CD4-positive, alpha-beta memory T cell (primary cell): ENCODE results near the gene ADIPOR2. TPM values are rescaled to one million over a fixed set of nuclear protein-coding genes. Genes with fewer than 3 reads are reported as not detected.
A peak's percentile ranks its signal among the peaks of the same experiment; 100 is the strongest.

Experiments used
- CTCF ChIA-PET: fragments of 350-600 bp; sonication (Branson Sonifier 250); formaldehyde crosslinking; loops from one replicate; lab custom pipeline; 2021; ENCODE audit warnings: inconsistent platforms; ENCODE audit not compliant: partially characterized antibody; lab: Charles Lee
- POLR2A ChIA-PET: fragments of 350-600 bp; sonication (Branson Sonifier 250); formaldehyde crosslinking; loops from one replicate; lab custom pipeline; 2021; ENCODE audit not compliant: partially characterized antibody; lab: Charles Lee
- DNase-seq, 5 donors: peaks; one replicate each; pipeline versions ENCODE4 v3.0.0 to v3.0.0-alpha.2; 2020 to 2022; ENCODE audit warnings: mixed read lengths in 1 of 5
- H3K27ac ChIP-seq: one replicate; pipeline ENCODE4 v1.7.0; 2013; ENCODE audit warnings: low read depth, low read length
- H3K27me3 ChIP-seq: 2 replicates; pipeline ENCODE4 v1.7.0; 2013; ENCODE audit warnings: mild to moderate bottlenecking, low read length, moderate library complexity; ENCODE audit not compliant: insufficient read depth
- H3K36me3 ChIP-seq: 2 replicates; pipeline ENCODE4 v1.7.0; 2013; ENCODE audit warnings: mild to moderate bottlenecking, low read length, moderate library complexity; ENCODE audit not compliant: insufficient read depth
- H3K4me1 ChIP-seq: 2 replicates; pipeline ENCODE4 v1.7.0; 2013; ENCODE audit warnings: mild to moderate bottlenecking, low read length, moderate library complexity; ENCODE audit not compliant: insufficient read depth
- H3K4me3 ChIP-seq, 2 donors: one replicate each; pipeline ENCODE4 v1.7.0; 2013; ENCODE audit warnings: low read length in 2 of 2, mild to moderate bottlenecking in 1 of 2
- H3K9me3 ChIP-seq, 2 donors: one replicate each; pipeline ENCODE4 v1.7.0; 2013; ENCODE audit warnings: low read length in 2 of 2, control low read depth in 1 of 2; ENCODE audit not compliant: control insufficient read depth in 1 of 2
- H3K27ac Mint-ChIP-seq, 7 donors: one replicate each; pipeline ENCODE4 v1.8.0; 2020 to 2021; ENCODE audit warnings: mixed read lengths in 7 of 7, mild to moderate bottlenecking in 6 of 7, inconsistent platforms in 3 of 7, moderate library complexity in 3 of 7
- H3K27me3 Mint-ChIP-seq, 2 donors: one replicate each; pipeline ENCODE4 v1.8.0; 2020 to 2021; ENCODE audit warnings: mixed read lengths in 2 of 2
- H3K36me3 Mint-ChIP-seq, 2 donors: one replicate each; pipeline ENCODE4 v1.8.0; 2020 to 2021; ENCODE audit warnings: mixed read lengths in 2 of 2, inconsistent platforms in 1 of 2, mild to moderate bottlenecking in 1 of 2
- H3K4me1 Mint-ChIP-seq, 4 donors: one replicate each; pipeline ENCODE4 v1.8.0; 2020 to 2021; ENCODE audit warnings: mixed read lengths in 4 of 4, mild to moderate bottlenecking in 1 of 4
- H3K4me3 Mint-ChIP-seq, 8 donors: one replicate each; pipeline ENCODE4 v1.8.0; 2020 to 2021; ENCODE audit warnings: mixed read lengths in 8 of 8, mild to moderate bottlenecking in 7 of 8, moderate library complexity in 6 of 8, inconsistent platforms in 3 of 8
- H3K9me3 Mint-ChIP-seq, 8 donors: one replicate each; pipeline ENCODE4 v1.8.0; 2020 to 2021; ENCODE audit warnings: mixed read lengths in 8 of 8, mild to moderate bottlenecking in 5 of 8, inconsistent platforms in 3 of 8, moderate library complexity in 1 of 8
- intact Hi-C: fragments of 100-400 bp; cut with micrococcal nuclease; formaldehyde crosslinking; loops from one replicate; pipeline ENCODE4 v1.15.1; 2023
- polyA plus RNA-seq, 2 donors: library from polyadenylated mRNA; unstranded; fragments of 300-500 nt; fragmentation: Illumina TruSeq; gene quantifications; one replicate each; pipeline ENCODE4 v1.2.3, GENCODE V29; 2021
- total RNA-seq, 2 experiments: library from RNA; stranded (reverse); gene quantifications; one replicate each; pipeline ENCODE4 v1.2.3, GENCODE V29; 2021

ADIPOR2 gene
- total and polyA plus RNA-seq, 4 experiments from 2014 or later, result 1.8 to 36.2 (median 19.6) TPM

GRCh38 chr12:1793426-1794210, 102.7 kb downstream of the ADIPOR2 start:
- Histone ChIP-seq H3K9me3 (no peaks in the 10 kb centered on the region), H3K4me3 (no peak overlapping the region), H3K4me1 (peaks cover 18% of the 10 kb centered on the region), H3K27me3 (no peaks in the 10 kb centered on the region), H3K27ac (no peak overlapping the region), H3K36me3 (no peaks in the 10 kb centered on the region)
- Mint-ChIP-seq H3K4me1 (peaks cover 18 to 39% (median 30%) of the 10 kb centered on the region in 4 donors), H3K4me3 (no peak overlapping the region), H3K27me3 (no peaks in the 10 kb centered on the region), H3K36me3 (peaks cover 0 to 2% of the 10 kb centered on the region in 2 donors), H3K27ac (no peak overlapping the region), H3K9me3 (peaks cover 0 to 1% (median 0%) of the 10 kb centered on the region in 8 donors)
- ChIA-PET CTCF (interaction anchor here (1.2 to 16.4 kb wide), 3 partner anchors 7 to 147 kb away, joined by 3 to 612 read pairs (median 235); no protein-coding TSS in a partner anchor), POLR2A (interaction anchor here (2.9 to 3.6 kb wide), 2 partner anchors 139 to 146 kb away, joined by 20 to 57 read pairs; no protein-coding TSS in a partner anchor)
- DNase-seq, result no peak
- intact Hi-C loops, result loop anchor here (5.0 to 10.0 kb wide), 2 partner anchors 676 to 991 kb away; no protein-coding TSS in a partner anchor

GRCh38 chr12:1794440-1795090, 103.7 kb downstream of the ADIPOR2 start:
- peak overlapping the region in 1 of 7 donors; percentile 69 for H3K27ac Mint-ChIP-seq

GRCh38 chr12:1795221-1795784, 104.4 kb downstream of the ADIPOR2 start:
- H3K36me3 ChIP-seq, result no peaks in the 10 kb centered on the region
- peaks cover 0 to 2% of the 10 kb centered on the region in 2 donors for H3K36me3 Mint-ChIP-seq
- POLR2A ChIA-PET, result interaction anchor here (0.6 to 2.9 kb wide), 10 partner anchors 27 to 209 kb away, joined by 3 to 59 read pairs (median 4); partner anchors contain the start of genes ADIPOR2 and DCP1B
- peaks cover 0 to 1% (median 0%) of the 10 kb centered on the region in 8 donors for H3K9me3 Mint-ChIP-seq
- CTCF ChIA-PET, result interaction anchor here (1.0 to 16.4 kb wide), 6 partner anchors 141 to 239 kb away, joined by 3 to 612 read pairs (median 6); no protein-coding TSS in a partner anchor
- H3K4me3 Mint-ChIP-seq, result peak overlapping the region in 7 of 8 donors; percentile 57 to 96 (median 79)
- no peak for DNase-seq
- H3K27me3 Mint-ChIP-seq, result no peaks in the 10 kb centered on the region
- H3K4me3 ChIP-seq, result no peak overlapping the region
- intact Hi-C loops, result loop anchor here (10.0 kb wide), 1 partner anchor 989 kb away; no protein-coding TSS in a partner anchor
- H3K27ac Mint-ChIP-seq, result peak overlapping the region in 3 of 7 donors; percentile 23 to 91 (median 83)
- no peaks in the 10 kb centered on the region for H3K27me3 ChIP-seq
- H3K4me1 ChIP-seq, result peaks cover 18% of the 10 kb centered on the region
- H3K4me1 Mint-ChIP-seq, result peaks cover 18 to 39% (median 28%) of the 10 kb centered on the region in 4 donors
- no peaks in the 10 kb centered on the region for H3K9me3 ChIP-seq
- H3K27ac ChIP-seq, result no peak overlapping the region

More at GRCh38 chr12:1794440-1795090, 103.7 kb downstream of the ADIPOR2 start:
- Mint-ChIP-seq H3K9me3 (peaks cover 0 to 1% (median 0%) of the 10 kb centered on the region in 8 donors), H3K4me1 (peaks cover 18 to 42% (median 31%) of the 10 kb centered on the region in 4 donors), H3K4me3 (no peak overlapping the region), H3K36me3 (peaks cover 0 to 2% of the 10 kb centered on the region in 2 donors), H3K27me3 (no peaks in the 10 kb centered on the region)
- ChIA-PET POLR2A (interaction anchor here (0.5 to 2.9 kb wide), 3 partner anchors 142 to 193 kb away, joined by 3 to 59 read pairs (median 3); no protein-coding TSS in a partner anchor), CTCF (interaction anchor here (1.3 to 16.4 kb wide), 5 partner anchors 141 to 240 kb away, joined by 4 to 612 read pairs (median 7); no protein-coding TSS in a partner anchor)
- Histone ChIP-seq H3K4me3 (no peak overlapping the region), H3K27me3 (no peaks in the 10 kb centered on the region), H3K36me3 (no peaks in the 10 kb centered on the region), H3K9me3 (no peaks in the 10 kb centered on the region), H3K27ac (no peak overlapping the region), H3K4me1 (peaks cover 18% of the 10 kb centered on the region)
- no peak for DNase-seq
- intact Hi-C loops, result loop anchor here (5.0 to 10.0 kb wide), 2 partner anchors 677 to 990 kb away; no protein-coding TSS in a partner anchor

- Mint-ChIP-seq H3K27ac (peak overlapping the region; percentile 89 to 98 (median 92)), H3K4me3 (peak overlapping the region; percentile 91 to 96 (median 92)), H3K4me1 (peaks cover 15 to 32% (median 22%) of the 10 kb centered on the region in 4 donors), H3K27me3 (no peaks in the 10 kb centered on the region), H3K36me3 (peaks cover 0 to 2% of the 10 kb centered on the region in 2 donors), H3K9me3 (peaks cover 0 to 1% (median 0%) of the 10 kb centered on the region in 8 donors)
- DNase-seq, result peak; percentile 93 to 95 (median 94)
- H3K27me3 ChIP-seq, result no peaks in the 10 kb centered on the region
- intact Hi-C loops, result loop anchor here (1.0 to 10.0 kb wide), 7 partner anchors 8 to 989 kb away; partner anchors contain the start of gene DCP1B
- H3K36me3 ChIP-seq, result no peaks in the 10 kb centered on the region
- H3K4me3 ChIP-seq, result peak overlapping the region; percentile 38 to 96
- CTCF ChIA-PET, result interaction anchor here (1.0 to 16.4 kb wide), 6 partner anchors 142 to 239 kb away, joined by 3 to 612 read pairs (median 6); no protein-coding TSS in a partner anchor
- POLR2A ChIA-PET, result interaction anchor here (0.7 to 2.9 kb wide), 10 partner anchors 9 to 208 kb away, joined by 3 to 59 read pairs (median 4); partner anchors contain the start of genes ADIPOR2 and DCP1B
- H3K27ac ChIP-seq, result peak overlapping the region; percentile 82
- no peaks in the 10 kb centered on the region for H3K9me3 ChIP-seq
- peaks cover 15% of the 10 kb centered on the region for H3K4me1 ChIP-seq
Measured at GRCh38 chr12:1795785-1796514, 105.1 kb downstream of the ADIPOR2 start.

GRCh38 chr12:1796515-1797010, 105.7 kb downstream of the ADIPOR2 start:
- Mint-ChIP-seq H3K4me3 (peak overlapping the region; percentile 91 to 96 (median 92)), H3K27ac (peak overlapping the region; percentile 89 to 98 (median 92)), H3K36me3 (peaks cover 0 to 2% of the 10 kb centered on the region in 2 donors), H3K4me1 (peaks cover 9 to 26% (median 16%) of the 10 kb centered on the region in 4 donors), H3K27me3 (no peaks in the 10 kb centered on the region), H3K9me3 (peaks cover 0 to 1% (median 0%) of the 10 kb centered on the region in 8 donors)
- DNase-seq, result peak; percentile 45 to 67 (median 48)
- H3K4me1 ChIP-seq, result peaks cover 9% of the 10 kb centered on the region
- H3K4me3 ChIP-seq, result peak overlapping the region; percentile 38 to 96
- H3K27me3 ChIP-seq, result no peaks in the 10 kb centered on the region
- intact Hi-C loops, result loop anchor here (1.0 to 10.0 kb wide), 7 partner anchors 8 to 988 kb away; partner anchors contain the start of gene DCP1B
- POLR2A ChIA-PET, result interaction anchor here (0.5 to 2.9 kb wide), 9 partner anchors 8 to 208 kb away, joined by 3 to 59 read pairs (median 5); partner anchors contain the start of genes ADIPOR2 and DCP1B
- H3K27ac ChIP-seq, result peak overlapping the region; percentile 82
- H3K9me3 ChIP-seq, result no peaks in the 10 kb centered on the region
- CTCF ChIA-PET, result interaction anchor here (2.1 to 16.4 kb wide), 3 partner anchors 143 to 238 kb away, joined by 7 to 612 read pairs (median 235); no protein-coding TSS in a partner anchor
- no peaks in the 10 kb centered on the region for H3K36me3 ChIP-seq
